Measurements from ENCODE around the gene TNRC18. TPM values are rescaled to one million over a fixed set of nuclear protein-coding genes. Genes with fewer than 3 reads are reported as not detected.
A peak's percentile ranks its signal among the peaks of the same experiment; 100 is the strongest.

The TNRC18 gene
- total RNA-seq, 2 donors from 2014 or later = 46.9 to 47.7 TPM

DNA sequence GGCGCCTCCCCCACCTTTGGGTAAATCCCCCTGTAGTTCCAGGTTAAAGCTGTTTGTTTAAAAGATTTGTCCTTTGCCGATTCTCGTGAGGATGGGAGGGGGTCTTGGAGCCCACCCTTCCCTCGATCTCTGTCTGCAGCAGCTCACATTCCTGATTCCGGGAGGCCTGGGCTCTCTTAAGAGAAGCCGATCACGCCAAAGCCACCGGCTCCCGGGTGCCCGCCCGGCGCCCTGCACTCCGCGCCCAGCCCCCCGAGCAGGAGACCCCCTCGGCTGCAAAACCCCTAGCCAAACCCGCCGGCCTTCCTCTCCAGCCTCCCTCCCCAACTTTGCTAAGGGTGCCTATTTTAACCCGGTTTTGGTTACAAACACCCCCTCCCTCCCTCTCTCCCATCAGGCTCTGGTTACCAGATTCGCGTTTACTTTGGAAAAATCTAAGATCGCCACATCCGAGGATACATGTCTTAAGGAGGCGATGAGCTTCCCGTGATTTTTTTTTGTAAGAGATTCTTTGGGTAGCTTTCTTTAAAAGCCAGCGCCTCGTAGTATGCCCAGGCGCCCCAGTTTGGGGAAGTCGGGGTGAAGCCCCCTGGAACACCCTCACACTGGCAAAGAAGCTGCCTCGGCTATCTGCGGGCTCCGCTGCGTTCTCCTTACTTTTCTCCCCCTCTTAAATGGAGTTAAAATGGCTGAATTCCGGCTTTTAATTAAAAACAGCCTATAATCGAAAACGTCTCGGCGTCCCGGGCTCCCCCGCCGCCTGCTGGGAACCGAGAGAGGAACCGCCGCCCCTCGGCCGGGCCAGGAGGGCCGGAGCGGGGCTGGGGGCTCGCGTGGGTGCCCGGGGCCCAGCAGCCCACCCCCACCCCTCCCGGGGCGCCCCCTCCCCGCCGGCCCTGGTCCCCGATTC lies 983 bp downstream of the TNRC18 start:
- H3K36me3 Mint-ChIP-seq = no peaks in the 10 kb centered on the region
- peak in 1 of 2 donors; percentile 23 for DNase-seq (ENCODE audit: low spot score in 2 of 2)
- no peaks in the 10 kb centered on the region for H3K9me3 Mint-ChIP-seq
- no peak overlapping the region for H3K27ac Mint-ChIP-seq
- no peak for ATAC-seq

DNA sequence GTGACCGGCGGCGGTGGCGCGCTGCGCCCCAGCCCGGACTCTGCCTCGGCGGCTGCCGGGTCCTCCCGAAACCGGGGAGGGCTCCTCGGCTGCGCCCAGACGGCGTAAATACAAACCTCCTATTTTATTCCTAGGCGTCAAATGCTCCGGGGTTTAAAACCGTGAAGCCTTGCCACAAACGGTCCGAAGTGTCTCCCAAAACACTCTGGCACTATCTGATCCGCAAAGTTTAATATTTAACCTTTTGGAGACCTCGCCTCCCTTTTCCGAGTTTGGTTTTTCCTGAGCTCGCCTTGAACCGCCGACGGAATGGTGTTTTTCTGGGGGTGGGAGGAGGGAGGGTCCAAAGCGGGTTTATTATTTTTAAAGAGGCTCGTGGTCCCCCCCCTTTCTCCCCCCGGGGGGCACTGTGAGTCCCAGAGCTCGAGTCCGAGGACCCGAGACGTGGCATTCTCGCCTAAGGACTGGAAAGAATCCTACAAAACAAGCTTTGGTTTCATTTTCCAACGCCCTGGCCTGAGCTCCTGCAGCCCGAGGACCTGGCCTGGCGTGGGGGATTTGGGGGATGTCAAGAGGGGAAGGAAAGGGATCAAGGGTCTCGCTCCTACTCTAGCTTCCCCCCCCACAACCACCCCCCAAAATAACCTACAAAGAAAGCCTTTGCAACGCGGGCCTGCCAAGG lies 1.8 kb downstream of the TNRC18 start:
- Mint-ChIP-seq H3K36me3 (no peaks in the 10 kb centered on the region), H3K9me3 (no peaks in the 10 kb centered on the region), H3K27ac (no peak overlapping the region)
- no peak for ATAC-seq
- DNase-seq (ENCODE audit: low spot score in 2 of 2) = peak in 1 of 2 donors; percentile 23

DNA sequence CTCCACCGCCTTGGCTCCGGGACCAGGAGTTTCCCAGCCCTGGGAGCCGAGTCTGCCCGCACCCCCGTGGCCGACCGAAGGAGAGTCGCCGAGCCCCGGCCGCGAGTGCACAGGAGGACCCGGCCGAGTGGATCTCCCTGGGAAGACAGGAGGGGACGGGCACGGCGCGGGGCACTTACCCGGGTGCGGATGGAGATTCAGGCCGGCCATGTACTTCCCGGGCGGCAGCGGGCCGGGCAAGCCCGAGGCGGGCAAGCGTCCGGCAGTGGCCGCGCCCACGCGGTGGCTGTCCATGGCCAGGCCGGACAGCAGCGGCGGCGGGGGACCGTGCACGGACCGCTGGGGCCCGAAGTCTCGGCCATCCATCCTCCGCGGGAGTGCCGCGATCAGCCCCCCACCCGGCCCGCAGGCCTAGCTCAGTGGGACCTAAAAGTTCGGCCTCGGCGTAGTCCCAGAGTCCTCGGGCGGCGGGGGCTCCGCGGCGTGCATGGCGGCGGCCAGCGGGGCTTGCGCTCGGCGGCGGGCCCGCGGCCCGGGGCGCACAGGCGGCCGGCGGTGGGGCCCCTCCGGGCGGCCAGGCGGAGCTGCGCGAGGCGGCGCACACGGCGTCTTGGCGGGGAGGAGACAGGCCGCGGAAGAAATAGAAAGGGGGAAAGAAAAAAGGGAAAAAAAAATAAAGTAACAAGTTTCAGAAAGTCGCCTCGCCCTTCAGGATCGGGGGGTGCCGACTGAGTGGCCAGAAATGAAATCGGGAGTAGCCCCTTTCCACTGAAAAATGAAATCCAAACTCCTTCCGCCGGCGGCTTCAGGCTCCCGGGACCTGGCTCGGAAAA lies 2.5 kb downstream of the TNRC18 start:
- Mint-ChIP-seq H3K27ac (no peak overlapping the region), H3K36me3 (no peaks in the 10 kb centered on the region), H3K9me3 (no peaks in the 10 kb centered on the region)
- no peak for ATAC-seq
- peak in 1 of 2 donors; percentile 30 for DNase-seq (ENCODE audit: low spot score in 2 of 2)

DNA sequence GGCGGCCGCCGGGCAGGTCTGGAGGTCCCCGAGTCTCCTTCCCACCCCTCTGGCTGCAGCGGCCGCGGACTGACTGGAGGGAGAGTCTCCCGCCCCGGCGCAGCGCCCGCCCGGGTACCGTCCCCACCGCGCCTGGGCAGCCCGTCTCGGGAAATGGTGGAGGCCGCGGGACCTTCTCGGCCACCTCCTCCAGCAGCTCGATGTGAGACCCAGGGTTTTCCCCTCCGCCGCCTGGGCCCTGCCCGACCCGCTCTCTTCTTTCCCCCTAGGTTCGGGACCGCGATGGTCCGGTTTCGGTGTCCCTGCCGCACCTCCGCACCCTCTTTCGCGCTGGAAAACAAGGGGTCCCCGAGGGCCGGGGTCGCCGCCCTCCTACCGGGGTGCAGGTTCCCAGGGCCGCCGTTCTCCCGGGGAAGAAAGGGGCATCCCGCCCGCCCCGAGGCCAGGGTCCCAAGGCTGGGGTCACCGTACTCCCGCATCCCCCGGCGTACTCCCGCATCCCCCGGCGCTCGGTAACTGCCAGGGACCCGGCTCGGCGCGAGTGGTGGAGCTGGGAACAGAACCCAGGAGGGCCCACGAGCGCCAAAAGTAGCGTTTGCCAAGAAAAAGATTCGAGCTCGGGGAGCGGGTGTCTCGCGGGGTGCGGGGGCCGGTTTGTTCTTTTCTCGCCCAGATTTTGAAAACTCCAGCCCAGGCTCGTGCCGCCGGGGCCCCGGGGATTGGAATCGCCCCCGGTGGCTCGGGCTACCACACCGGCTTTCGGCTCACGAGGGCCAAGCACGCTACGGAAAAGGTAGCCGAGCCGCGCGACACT lies 3.4 kb downstream of the TNRC18 start:
- DNase-seq (ENCODE audit: low spot score in 2 of 2) (peak in 1 of 2 donors; percentile 25), ATAC-seq (peak in 1 of 2 donors; percentile 67)
- Mint-ChIP-seq H3K9me3 (no peaks in the 10 kb centered on the region), H3K27ac (no peak overlapping the region), H3K36me3 (no peaks in the 10 kb centered on the region)

DNA sequence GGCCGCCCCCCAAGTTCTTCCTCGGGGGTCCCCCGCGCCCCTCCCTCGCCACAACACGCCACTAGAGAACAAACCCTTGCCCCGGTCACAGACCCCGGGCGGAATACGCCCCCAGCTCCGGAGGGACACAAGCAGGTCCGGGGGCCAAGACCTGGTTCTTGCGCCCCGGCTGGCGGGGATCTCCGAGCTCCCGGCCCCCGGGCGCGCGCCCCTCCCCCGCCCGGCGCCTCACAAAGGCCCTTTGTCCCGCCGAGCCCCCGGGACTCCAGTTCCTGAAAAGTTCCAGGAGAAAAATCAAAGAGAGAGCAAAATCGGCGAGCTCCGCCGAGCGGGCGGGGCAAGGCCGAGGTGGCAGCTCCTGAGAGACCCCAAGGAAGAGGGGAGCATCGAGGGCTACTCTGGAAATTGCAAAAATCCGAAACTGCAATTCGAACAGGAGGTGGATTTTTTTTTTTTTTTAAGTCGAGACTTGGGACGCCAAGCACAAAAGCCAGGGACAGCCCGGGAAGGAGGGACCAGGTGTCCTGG lies 4.0 kb downstream of the TNRC18 start:
- H3K27ac Mint-ChIP-seq = peak overlapping the region in 1 of 2 donors; percentile 68
- DNase-seq (ENCODE audit: low spot score in 2 of 2) = no peak
- no peaks in the 10 kb centered on the region for H3K36me3 Mint-ChIP-seq
- no peaks in the 10 kb centered on the region for H3K9me3 Mint-ChIP-seq
- no peak for ATAC-seq

DNA sequence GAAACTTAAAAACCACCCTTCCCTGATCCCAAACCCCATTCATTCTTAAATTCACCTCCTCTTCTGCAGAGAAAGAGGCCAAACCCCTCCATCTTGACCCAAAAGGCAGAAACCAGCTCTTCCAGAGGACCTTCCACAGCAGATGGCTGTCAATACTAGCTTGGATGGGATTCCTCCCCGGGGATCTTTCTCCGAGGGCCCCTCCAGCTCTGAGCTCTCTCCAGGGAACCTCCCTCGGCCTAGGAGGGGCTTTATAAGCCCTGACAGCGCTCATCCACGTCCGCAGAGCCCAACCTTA lies 5.4 kb downstream of the TNRC18 start:
- Mint-ChIP-seq H3K36me3 (no peaks in the 10 kb centered on the region), H3K27ac (no peak overlapping the region), H3K9me3 (no peaks in the 10 kb centered on the region)
- ATAC-seq (no peak), DNase-seq (ENCODE audit: low spot score in 2 of 2) (no peak)

DNA sequence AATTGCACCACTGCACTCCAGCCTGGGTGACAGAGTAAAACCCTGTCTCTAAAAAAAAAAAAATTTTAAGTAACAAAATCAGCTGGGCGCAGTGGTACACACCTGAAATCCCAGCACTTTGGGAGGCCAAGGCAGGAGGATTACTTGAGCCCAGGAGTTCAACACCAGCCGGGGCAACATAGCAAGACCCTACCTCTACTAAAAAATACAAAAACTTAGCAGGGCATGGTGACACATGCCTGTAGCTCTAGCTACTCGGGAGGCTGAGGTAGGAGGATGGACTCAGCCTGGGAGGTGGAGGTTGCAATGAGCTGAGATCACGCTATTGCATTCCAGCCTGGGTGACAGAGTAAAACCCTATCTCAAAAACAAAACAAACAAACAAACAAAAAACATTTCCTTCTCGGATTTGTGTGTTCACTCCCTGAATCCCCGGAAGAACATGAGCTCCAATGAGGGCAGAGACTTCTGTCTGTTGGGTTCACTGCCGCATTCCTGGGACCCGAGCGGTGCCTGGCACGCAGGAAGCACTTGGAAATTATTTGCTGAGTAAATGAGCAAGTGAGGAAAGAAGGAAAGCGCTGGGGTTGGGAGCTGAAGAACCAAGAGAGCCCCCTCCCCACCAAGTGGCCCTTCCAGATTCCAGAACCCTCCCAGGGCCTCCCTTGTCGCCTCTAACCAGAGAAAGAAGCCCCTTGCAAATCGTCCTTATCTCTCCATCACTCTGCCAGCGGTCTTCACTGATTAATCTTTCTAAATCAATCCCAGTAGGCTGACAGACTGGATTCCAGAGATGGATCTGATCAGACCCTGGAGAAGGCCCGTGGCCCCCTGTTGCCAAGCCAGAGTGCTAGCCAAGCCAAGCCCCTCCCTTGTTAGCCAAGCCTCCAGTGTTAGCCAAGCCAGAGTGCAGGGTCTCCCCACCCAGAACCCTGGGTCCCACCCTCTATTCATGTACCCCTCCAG lies 6.2 kb downstream of the TNRC18 start:
- Mint-ChIP-seq H3K27ac (no peak overlapping the region), H3K9me3 (no peaks in the 10 kb centered on the region), H3K36me3 (no peaks in the 10 kb centered on the region)
- no peak for DNase-seq (ENCODE audit: low spot score in 2 of 2)
- no peak for ATAC-seq

DNA sequence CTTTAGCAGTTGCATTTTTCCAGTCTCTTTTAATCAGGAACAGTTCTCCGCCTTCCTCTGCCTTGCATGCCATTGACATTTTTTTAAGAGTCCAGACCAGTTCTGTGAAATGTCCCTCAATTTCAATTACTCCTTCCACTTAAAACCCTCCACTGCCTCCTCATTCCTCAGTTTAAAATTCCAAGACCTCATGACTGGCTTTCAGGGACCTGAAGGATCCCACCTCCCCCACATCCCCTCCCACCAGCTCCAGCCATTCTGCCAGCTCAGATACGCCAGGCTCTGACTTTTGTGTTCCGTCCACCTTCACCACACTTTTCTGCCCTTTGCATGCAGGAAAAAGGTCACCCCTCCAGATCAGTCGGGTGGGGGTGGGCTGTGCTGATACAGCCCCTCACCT lies 8.7 kb downstream of the TNRC18 start:
- no peaks in the 10 kb centered on the region for H3K9me3 Mint-ChIP-seq

DNA sequence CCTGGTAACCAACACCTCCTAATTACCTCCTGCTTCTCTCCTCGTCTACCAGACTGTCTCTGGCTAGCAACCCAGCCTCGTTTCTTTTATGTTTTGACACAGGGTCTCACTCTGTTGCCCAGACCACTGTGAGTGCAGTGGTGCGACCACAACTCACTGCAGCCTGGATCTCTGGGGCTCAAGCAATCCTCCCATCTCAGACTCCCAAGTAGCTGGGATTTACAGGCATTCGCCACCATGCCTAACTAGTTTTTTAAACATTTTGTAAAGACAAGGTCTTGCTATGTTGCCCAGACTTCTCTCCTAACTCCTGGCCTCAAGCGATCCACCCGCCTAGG lies 10.2 kb downstream of the TNRC18 start:
- ATAC-seq (no peak), DNase-seq (ENCODE audit: low spot score in 2 of 2) (no peak)
- Mint-ChIP-seq H3K36me3 (no peaks in the 10 kb centered on the region), H3K27ac (no peak overlapping the region), H3K9me3 (no peaks in the 10 kb centered on the region)

More for the DNA sequence above, 8.7 kb downstream of the TNRC18 start:
- ATAC-seq = no peak
- no peaks in the 10 kb centered on the region for H3K36me3 Mint-ChIP-seq
- DNase-seq (ENCODE audit: low spot score in 2 of 2) = no peak
- H3K27ac Mint-ChIP-seq = no peak overlapping the region

DNA sequence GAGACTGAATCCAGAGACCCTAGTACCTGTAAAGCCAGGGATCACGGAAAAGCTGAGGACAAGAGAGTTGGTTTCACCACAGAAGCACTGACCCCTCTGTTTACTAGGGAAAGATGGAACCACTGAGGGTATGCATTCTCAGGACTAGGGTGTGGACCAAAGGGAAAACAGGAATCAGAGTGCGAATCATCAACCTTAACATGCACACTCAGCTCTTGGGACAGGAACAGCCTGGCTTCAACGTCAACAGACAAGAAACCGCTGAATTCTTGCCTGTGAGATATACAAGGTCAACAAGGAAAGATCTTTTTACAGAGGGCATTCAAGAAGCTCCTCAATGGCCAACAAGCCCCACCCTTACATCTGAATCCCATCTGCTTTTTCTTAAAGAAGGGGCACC lies 14.9 kb downstream of the TNRC18 start:
- H3K36me3 Mint-ChIP-seq = no peaks in the 10 kb centered on the region
- no peak for ATAC-seq

DNA sequence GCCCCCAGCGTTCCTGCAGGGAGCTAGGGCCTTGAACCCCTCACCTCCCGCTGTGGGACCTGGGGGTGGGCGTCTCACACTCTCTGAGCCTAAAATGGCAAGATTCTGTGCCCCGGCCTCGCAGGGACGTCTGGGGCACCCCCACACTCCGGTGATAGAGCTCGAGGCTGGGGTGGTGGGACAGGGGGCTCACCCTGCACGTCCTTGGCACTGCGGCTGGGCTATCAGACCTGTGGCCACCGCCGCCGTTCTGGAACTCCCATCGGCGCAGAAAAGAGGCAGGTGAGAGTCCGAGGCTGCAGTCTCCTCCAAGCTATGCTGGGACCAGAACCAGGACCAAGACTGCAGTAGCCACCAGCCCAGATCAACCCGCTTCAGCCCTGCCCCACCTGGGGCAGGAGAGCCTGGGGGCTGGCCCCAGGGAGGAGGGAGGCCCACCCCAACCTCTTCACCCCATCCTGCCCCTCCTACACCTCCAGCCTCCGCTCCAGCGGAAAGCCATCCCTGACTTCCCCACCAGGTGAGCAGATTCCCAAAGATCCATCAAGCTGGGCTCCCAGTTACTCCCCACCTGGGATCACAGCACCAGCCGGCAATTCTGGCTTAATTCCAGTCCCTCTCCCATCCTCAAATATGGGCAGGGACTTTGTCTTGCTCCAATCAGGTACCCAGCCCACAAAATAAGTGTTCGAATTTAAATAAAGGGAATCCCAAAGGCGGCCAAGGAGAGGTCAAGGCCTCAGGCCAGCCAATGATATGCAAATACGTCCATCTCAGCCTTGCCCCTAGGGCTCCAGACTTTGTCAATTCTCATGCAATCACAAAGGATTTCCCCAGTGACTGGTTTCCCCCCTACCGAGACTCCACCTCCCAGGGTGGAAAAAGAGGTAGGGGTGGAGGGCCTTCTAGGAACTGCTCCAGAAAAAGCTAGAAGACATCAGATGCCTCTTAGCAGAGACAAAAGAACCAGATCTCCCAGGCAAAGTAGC lies 16.4 kb downstream of the TNRC18 start:
- no peaks in the 10 kb centered on the region for H3K36me3 Mint-ChIP-seq
- no peak overlapping the region for H3K27ac Mint-ChIP-seq
- H3K9me3 Mint-ChIP-seq = no peaks in the 10 kb centered on the region
- DNase-seq (ENCODE audit: low spot score in 2 of 2) = no peak
- no peak for ATAC-seq

More for the DNA sequence above, 14.9 kb downstream of the TNRC18 start:
- no peak for DNase-seq (ENCODE audit: low spot score in 2 of 2)
- Mint-ChIP-seq H3K9me3 (no peaks in the 10 kb centered on the region), H3K27ac (peak overlapping the region in 1 of 2 donors; percentile 57)

DNA sequence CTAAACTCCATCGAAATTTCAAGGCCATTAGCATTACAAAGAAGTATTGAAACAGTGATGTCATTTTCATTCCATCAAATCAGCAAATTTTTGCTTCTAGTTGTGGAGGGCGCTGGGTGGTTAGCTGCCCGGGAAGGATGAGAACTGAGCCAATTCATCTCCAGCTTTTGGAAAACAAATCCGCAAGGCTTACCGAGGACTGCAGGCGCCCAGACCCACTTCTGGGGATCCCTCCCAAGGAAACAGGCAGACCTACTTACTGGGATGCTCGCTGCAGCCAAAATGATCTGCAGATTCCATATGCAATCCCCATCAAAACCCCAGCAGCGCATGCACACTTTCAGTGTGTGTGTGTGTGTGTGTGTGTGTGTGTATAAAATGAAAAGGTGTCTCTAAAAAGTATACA lies 19.2 kb downstream of the TNRC18 start:
- DNase-seq (ENCODE audit: low spot score in 2 of 2) = no peak
- no peak for ATAC-seq
- Mint-ChIP-seq H3K9me3 (no peaks in the 10 kb centered on the region), H3K36me3 (no peaks in the 10 kb centered on the region), H3K27ac (no peak overlapping the region)

DNA sequence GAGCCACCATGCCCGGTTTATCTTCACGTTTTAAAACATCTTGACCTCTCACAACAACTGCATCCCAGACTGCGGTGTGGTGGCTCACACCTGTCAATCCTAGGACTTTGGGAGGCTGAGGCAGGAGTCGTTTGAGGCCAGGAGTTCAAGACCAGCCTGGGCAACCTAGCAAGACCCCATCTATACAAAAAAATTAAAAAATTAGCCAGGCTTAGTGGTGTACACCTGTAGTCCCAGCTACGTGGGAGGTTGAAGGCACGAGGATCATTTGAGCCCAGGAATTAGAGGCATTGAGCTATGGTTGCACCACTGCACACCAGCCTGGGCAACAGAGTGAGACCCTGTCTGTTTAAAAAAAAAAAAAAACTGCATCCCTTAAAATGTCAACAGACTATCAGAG lies 20.2 kb downstream of the TNRC18 start:
- H3K27ac Mint-ChIP-seq = no peak overlapping the region
- no peaks in the 10 kb centered on the region for H3K9me3 Mint-ChIP-seq
- DNase-seq (ENCODE audit: low spot score in 2 of 2) (no peak), ATAC-seq (no peak)
- H3K36me3 Mint-ChIP-seq = no peaks in the 10 kb centered on the region

DNA sequence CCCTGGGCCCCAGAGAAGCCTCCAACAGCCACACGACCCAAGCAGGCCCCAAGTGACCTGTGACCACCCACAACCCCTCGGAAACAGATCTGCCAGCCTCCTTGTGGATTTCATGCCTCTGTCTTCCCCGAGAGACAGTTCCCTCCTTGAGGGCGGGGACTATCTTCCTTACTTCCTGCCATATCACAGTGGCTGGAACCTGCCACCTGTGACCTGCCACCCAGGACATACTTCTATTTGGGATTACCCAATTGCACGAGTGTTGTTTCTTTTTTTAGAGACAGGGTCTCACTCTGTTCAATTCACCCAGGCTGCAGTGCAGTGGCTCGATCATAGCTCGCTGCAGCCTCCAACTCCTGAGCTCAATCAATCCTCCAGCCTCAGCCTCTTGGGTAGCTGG lies 25.9 kb downstream of the TNRC18 start:
- DNase-seq (ENCODE audit: low spot score in 2 of 2) (no peak), ATAC-seq (peak in 1 of 2 donors; percentile 2)
- Mint-ChIP-seq H3K36me3 (peaks cover 6 to 12% of the 10 kb centered on the region in 2 donors), H3K27ac (peak overlapping the region; percentile 95 to 99), H3K9me3 (no peaks in the 10 kb centered on the region)
